ENCODE data around the gene C14orf132.

The C14orf132 gene

GRCh38 chr14:96083667-96084320, 44.6 kb downstream of the C14orf132 start:
- no peak for DNase-seq (ENCODE audit: low read depth)

- DNase-seq (ENCODE audit: low read depth), result no peak
These were observed 45.6 kb downstream of the C14orf132 start for GRCh38 chr14:96084796-96085195.

DNA sequence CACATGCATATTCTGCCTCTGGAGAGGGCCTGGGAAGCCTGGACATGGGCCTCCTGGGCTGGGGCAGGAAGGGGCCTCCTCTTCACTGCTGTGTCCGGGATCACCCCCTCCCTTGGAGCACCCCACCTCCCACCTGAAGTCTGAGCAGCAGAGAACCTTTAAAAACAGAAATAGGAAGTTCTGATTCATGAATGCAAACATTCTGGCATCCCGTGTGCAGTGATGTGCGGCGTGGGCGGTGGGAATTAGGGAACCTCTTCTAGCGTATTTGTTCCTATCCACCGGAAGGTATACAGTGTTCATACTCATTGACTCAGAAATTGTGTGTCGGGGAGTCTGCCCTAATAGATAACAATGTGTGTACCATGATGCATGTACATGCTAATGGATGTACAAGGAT, 46.2 kb downstream of the C14orf132 start:
- no peak for DNase-seq (ENCODE audit: low read depth)

DNA sequence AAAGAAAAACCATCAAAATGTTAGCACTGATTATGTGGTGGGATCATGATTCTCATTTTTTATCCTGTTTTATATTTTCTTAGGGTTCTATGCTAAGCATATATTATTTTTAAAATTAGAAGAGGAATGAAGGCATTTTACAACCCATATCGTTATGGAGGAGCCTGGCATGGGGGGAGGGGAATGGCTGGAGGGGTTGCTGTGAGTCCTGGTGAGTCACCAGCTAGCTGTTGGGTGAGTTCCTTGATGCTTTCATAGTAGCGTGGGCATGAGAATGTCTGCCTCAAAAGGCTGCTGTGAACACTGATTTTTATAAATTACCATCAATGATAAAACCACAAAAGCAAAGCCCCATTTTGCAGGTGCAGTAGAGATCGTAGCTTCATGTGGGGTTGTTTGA, 46.9 kb downstream of the C14orf132 start:
- peak; percentile 35 for DNase-seq (ENCODE audit: low read depth)

DNA sequence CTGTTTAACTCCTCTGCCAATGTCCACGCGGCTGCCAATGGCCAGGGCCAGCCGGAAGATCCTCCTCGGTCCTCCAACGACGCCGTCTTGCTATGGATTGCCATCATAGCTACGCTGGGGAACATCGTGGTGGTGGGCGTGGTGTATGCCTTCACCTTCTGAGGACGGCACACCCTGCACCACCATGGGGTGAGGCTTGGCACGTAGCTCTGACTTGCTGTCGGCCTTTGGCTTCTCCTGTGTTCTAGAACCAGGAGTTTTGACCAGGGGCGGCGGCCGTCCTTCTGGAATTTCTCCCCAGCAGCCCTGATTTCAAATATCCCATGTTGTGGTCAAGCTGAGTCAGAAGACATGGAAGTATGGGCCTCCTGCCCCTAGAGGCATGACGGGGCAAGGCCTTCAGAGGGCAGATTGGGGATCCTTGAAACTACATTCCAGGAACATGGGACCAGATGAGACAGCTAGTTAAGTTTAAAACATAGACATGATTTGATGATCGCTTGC, 47.5 kb downstream of the C14orf132 start:
- DNase-seq (ENCODE audit: low read depth), result no peak

- no peak for DNase-seq (ENCODE audit: low read depth)
These were observed 48.9 kb downstream of the C14orf132 start for GRCh38 chr14:96088074-96088473.

GRCh38 chr14:96088481-96088880, 49.3 kb downstream of the C14orf132 start:
- DNase-seq (ENCODE audit: low read depth), result no peak

- DNase-seq (ENCODE audit: low read depth), result no peak
These were observed 49.7 kb downstream of the C14orf132 start for GRCh38 chr14:96088911-96089310.

DNA sequence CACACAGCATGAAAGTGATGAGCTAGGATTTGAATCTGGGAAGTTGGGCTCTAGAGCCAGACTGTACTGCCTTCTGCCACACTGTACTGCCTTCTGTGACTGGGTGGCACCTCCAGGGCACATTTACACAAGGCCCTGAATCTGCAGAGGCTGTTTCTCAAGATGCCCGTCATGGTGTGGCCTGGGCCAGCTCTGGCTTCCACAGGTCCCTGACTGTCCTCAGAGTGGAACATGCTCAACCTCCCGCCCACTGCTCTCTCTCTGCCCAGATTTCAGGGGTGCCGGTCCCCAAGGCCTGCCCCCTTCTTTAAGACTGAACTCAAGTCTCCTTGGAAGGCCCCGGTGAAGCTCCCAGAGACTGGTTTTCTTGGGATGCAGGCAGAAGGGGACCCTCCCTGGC, 50.2 kb downstream of the C14orf132 start:
- DNase-seq (ENCODE audit: low read depth), result no peak

DNA sequence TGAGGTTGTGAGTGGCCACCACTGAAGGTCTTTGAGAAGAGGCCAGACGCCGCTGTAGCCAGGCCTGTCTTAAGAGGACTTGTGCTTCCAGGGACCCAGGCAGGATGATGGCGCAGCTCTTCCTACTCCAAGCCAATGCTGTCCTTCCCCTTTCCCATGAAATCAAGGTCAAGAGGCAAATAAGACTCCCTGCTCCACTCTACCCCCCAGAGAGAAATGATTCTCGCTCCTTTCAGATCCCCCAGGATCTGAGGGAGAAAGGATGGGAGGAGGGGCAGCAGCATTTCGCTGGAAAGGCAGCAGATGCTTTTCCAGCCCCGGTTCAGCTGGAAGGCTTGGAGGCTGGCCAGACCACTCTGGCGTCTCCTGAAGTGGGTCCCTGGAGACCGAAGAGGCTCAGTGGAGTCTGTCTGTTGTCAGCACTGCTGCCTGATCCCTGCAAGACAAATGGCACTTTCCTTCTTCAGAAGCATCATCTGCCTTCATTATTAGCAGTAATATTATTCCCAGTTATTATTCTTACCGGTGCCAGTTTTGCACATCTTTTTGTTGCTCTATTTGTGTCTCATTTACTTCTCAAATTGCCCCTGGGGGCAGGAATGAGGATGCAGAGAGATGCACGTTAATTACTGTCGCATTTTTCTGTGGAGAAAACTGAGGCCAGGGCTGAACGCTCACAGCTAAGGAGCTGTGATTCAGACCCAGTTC, 51.4 kb downstream of the C14orf132 start:
- peak; percentile 30 for DNase-seq (ENCODE audit: low read depth)

- DNase-seq (ENCODE audit: low read depth), result no peak
These were observed 52.1 kb downstream of the C14orf132 start for GRCh38 chr14:96091149-96091693.

GRCh38 chr14:96091941-96092411, 52.8 kb downstream of the C14orf132 start:
- DNase-seq (ENCODE audit: low read depth), result no peak

GRCh38 chr14:96092936-96093335, 53.8 kb downstream of the C14orf132 start:
- DNase-seq (ENCODE audit: low read depth), result no peak

GRCh38 chr14:96094211-96094610, 55.0 kb downstream of the C14orf132 start:
- no peak for DNase-seq (ENCODE audit: low read depth)

GRCh38 chr14:96094656-96095055, 55.5 kb downstream of the C14orf132 start:
- no peak for DNase-seq (ENCODE audit: low read depth)

GRCh38 chr14:96095058-96095457, 55.9 kb downstream of the C14orf132 start:
- no peak for DNase-seq (ENCODE audit: low read depth)

- DNase-seq (ENCODE audit: low read depth), result peak; percentile 79
These were observed 56.7 kb downstream of the C14orf132 start for GRCh38 chr14:96095581-96096476.

DNA sequence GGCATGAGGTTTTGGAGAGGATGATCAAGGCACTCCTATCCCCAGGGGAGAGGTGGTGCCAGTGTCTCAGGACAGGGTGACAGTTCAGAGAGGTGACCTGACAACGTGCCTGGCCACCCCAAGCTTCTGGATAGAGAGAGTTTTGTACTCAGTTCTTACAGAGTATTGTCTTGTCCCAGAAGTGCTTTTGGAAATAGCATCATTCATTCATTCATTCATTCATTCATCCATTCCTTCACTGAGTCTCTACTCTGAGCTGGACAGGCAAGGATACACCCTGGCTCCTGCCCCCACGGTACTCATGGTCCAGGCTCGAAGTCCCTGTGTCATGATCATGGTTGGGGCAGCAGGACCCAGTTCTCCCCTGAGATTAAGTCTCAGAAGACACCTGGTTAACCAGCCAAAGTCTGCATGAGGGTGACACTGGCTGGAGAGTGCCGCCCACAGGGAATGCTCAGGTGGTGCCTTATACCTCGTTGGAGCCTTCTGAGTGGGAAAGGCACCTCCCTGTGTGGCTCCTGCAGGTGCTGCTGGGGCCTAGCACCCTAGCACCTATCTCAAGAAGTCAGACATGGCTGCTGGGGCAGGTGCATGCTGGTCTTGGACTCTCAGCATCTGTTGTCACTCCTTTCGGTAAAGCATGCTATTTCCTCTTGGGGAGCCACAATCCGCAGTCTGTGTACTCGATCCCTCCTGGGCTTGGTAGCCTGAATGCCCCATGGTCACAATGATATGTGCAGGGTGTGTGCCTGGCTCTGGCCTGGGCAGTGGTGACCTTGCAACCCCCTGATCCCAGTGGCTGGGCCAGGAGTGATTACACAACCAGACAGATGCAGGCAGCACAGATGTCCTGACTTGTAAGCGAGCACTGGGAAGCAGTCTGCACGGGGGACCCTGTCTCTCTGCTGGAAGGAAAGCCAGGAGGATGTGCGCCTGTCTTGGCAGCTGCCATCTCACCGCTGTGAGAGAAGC, 57.8 kb downstream of the C14orf132 start:
- DNase-seq (ENCODE audit: low read depth), result no peak

GRCh38 chr14:96097752-96098151, 58.6 kb downstream of the C14orf132 start:
- no peak for DNase-seq (ENCODE audit: low read depth)

DNA sequence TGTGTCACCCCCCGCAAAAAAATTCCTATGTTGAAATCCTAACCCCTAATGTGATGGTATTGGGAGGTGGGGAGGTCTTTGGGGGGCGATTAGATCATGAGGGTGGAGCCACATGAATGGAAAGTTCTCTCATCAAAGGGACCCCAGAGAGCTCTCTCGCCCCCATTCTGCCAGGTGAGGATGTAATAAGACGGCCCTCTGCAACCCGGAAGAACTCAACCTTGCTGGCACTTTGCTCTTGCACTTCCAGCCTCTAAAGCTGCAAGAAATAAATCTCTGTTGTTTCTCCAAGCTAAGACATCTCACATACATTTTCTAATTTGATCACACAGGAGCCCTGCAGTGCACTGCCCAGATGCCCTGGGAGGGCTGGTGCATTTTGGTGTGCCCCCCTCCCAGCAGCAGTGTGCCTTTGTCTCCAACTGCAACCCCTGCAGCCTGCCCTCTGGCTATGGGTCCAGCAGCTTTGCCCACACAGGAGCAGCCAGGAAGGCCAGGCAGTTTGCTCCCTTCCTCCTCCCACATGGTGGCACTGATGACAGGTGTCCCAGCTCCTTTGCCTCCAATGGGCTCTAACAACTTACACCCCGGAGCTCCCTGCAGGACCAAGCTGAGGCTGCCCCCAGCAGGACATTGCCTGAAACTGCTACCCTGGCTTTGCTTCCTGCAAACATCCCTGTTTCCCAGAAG, 59.3 kb downstream of the C14orf132 start:
- peak; percentile 55 for DNase-seq (ENCODE audit: low read depth)
